ENCODE measurements around the gene AGXT.

The AGXT gene

GRCh38 chr2:240868286-240869108 is at the start of gene AGXT:
Gene AGXT, plus strand, starts transcription at chr2:240868824. Its CDS starts 42 bp downstream, at chr2:240868866.
- no peak for DNase-seq (ENCODE audit: low spot score)

GRCh38 chr2:240819126-240819857 is 49.3 kb upstream of the AGXT start:
- no peak for DNase-seq (ENCODE audit: low spot score)

- DNase-seq (ENCODE audit: low spot score) = no peak
Measured at GRCh38 chr2:240819858-240820606, 48.6 kb upstream of the AGXT start, which contains the start of gene KIF1A. Gene KIF1A, minus strand, starts transcription at chr2:240820219. Its CDS starts 22,467 bp downstream, at chr2:240797752.

- no peak for DNase-seq (ENCODE audit: low spot score)
Measured at GRCh38 chr2:240820607-240821428, 47.8 kb upstream of the AGXT start.

- DNase-seq (ENCODE audit: low spot score) = no peak
Measured at GRCh38 chr2:240821429-240821778, 47.2 kb upstream of the AGXT start.

- no peak for DNase-seq (ENCODE audit: low spot score)
Measured at GRCh38 chr2:240822280-240822847, 46.3 kb upstream of the AGXT start.

- no peak for DNase-seq (ENCODE audit: low spot score)
Measured at GRCh38 chr2:240823449-240824336, 44.9 kb upstream of the AGXT start.

GRCh38 chr2:240825476-240825875 is 43.1 kb upstream of the AGXT start:
- DNase-seq (ENCODE audit: low spot score) = no peak

- DNase-seq (ENCODE audit: low spot score) = no peak
Measured at GRCh38 chr2:240831594-240832204, 36.9 kb upstream of the AGXT start.

GRCh38 chr2:240832205-240832727 is 36.4 kb upstream of the AGXT start:
- DNase-seq (ENCODE audit: low spot score) = peak; percentile 96

GRCh38 chr2:240832921-240833494 is 35.6 kb upstream of the AGXT start:
- no peak for DNase-seq (ENCODE audit: low spot score)

GRCh38 chr2:240833724-240834285 is 34.8 kb upstream of the AGXT start:
- DNase-seq (ENCODE audit: low spot score) = no peak

- no peak for DNase-seq (ENCODE audit: low spot score)
Measured at GRCh38 chr2:240834377-240834975, 34.1 kb upstream of the AGXT start.

- no peak for DNase-seq (ENCODE audit: low spot score)
Measured at GRCh38 chr2:240835528-240835927, 33.1 kb upstream of the AGXT start.

- DNase-seq (ENCODE audit: low spot score) = no peak
Measured at GRCh38 chr2:240836781-240837467, 31.7 kb upstream of the AGXT start.

GRCh38 chr2:240837621-240838020 is 31.0 kb upstream of the AGXT start:
- no peak for DNase-seq (ENCODE audit: low spot score)

- DNase-seq (ENCODE audit: low spot score) = no peak
Measured at GRCh38 chr2:240839152-240840143, 29.2 kb upstream of the AGXT start.
